OCI-LY1 (cell line): ENCODE measurements around the gene HAUS3.
"Not testable (repeated sequence)": the region's sequence is repeated elsewhere in the genome, so short reads cannot be mapped to it uniquely, and the experiment has no call there.

Experiments
- H2AFZ ChIP-seq: fragments of 200-600 bp; sonication (generic), shearing (Covaris generic); 2 replicates; pipeline ENCODE4 v1.6.0; 2014; ENCODE audit warnings: antibody characterized with exemption, mild to moderate bottlenecking, low read length
- H3F3A ChIP-seq: fragments of 200-600 bp; sonication (generic), shearing (Covaris generic); 2 replicates; pipeline ENCODE4 v1.6.0; 2014; ENCODE audit warnings: mild to moderate bottlenecking, antibody characterized with exemption, low read length, moderate library complexity; ENCODE audit not compliant: insufficient read depth
- H3K27ac ChIP-seq: fragments of 200-600 bp; sonication (generic); 2 replicates; pipeline ENCODE4 v1.5.1; 2014; ENCODE audit warnings: low read length, mixed run types, mild to moderate bottlenecking, low read depth; ENCODE audit not compliant: poor library complexity, severe bottlenecking
- H3K27me3 ChIP-seq: fragments of 200-600 bp; sonication (generic); 2 replicates; pipeline ENCODE4 v1.6.0; 2014; ENCODE audit warnings: antibody characterized with exemption, mild to moderate bottlenecking, low read length, moderate library complexity; ENCODE audit not compliant: insufficient read depth
- H3K36me3 ChIP-seq: fragments of 200-600 bp; sonication (generic); 2 replicates; pipeline ENCODE4 v1.6.1; 2014; ENCODE audit warnings: mild to moderate bottlenecking, antibody characterized with exemption, low read length, moderate library complexity, mixed read lengths; ENCODE audit not compliant: insufficient read depth
- H3K4me1 ChIP-seq: fragments of 200-600 bp; sonication (generic); 2 replicates; pipeline ENCODE4 v1.5.1; 2014; ENCODE audit warnings: mild to moderate bottlenecking, low read length, moderate library complexity; ENCODE audit not compliant: insufficient read depth, severe bottlenecking
- H3K4me2 ChIP-seq: fragments of 200-600 bp; sonication (generic), shearing (Covaris generic); 2 replicates; pipeline ENCODE4 v1.6.1; 2014; ENCODE audit warnings: low read length
- H3K4me3 ChIP-seq: fragments of 200-600 bp; sonication (generic); 2 replicates; pipeline ENCODE4 v1.5.1; 2014; ENCODE audit warnings: low read length, low read depth, mild to moderate bottlenecking, mixed read lengths; ENCODE audit not compliant: poor library complexity, severe bottlenecking
- H3K79me2 ChIP-seq: fragments of 200-600 bp; shearing (Covaris generic); 2 replicates; pipeline ENCODE4 v1.6.1; 2016; ENCODE audit warnings: mixed run types, low read length, mixed read lengths; ENCODE audit not compliant: insufficient read depth
- H3K9ac ChIP-seq: fragments of 200-600 bp; sonication (generic), shearing (Covaris generic); 2 replicates; pipeline ENCODE4 v1.6.1; 2014; ENCODE audit warnings: mild to moderate bottlenecking, low read length, mixed read lengths
- H3K9me2 ChIP-seq: fragments of 200-600 bp; sonication (generic), shearing (Covaris generic); 2 replicates; pipeline ENCODE4 v1.6.1; 2014; ENCODE audit warnings: low read depth, mild to moderate bottlenecking, low read length, mixed read lengths
- H3K9me3 ChIP-seq: fragments of 200-600 bp; shearing (Covaris generic); 2 replicates; pipeline ENCODE4 v1.6.1; 2014; ENCODE audit warnings: low read length, mixed read lengths
- H4K20me1 ChIP-seq: fragments of 200-600 bp; sonication (generic), shearing (Covaris generic); 2 replicates; pipeline ENCODE4 v1.6.0; 2016; ENCODE audit warnings: mild to moderate bottlenecking, low read length; ENCODE audit not compliant: insufficient read depth
- EZH2 ChIP-seq: fragments of 200-600 bp; sonication (generic), shearing (Covaris generic); IDR thresholded peaks from 2 replicates; pipeline ENCODE4 v1.8.0; 2017; ENCODE audit warnings: borderline replicate concordance, mixed run types, mild to moderate bottlenecking, antibody characterized with exemption, low read length, moderate library complexity, mixed read lengths
- TF ChIP-seq, protein P1 (sequence below): fragments of 200-600 bp; sonication (generic), shearing (Covaris generic); IDR thresholded peaks from 2 replicates; pipeline ENCODE4 v1.5.1; 2017; ENCODE audit warnings: mild to moderate bottlenecking, antibody characterized with exemption, low read length, moderate library complexity, mixed read lengths

HAUS3 gene

DNA sequence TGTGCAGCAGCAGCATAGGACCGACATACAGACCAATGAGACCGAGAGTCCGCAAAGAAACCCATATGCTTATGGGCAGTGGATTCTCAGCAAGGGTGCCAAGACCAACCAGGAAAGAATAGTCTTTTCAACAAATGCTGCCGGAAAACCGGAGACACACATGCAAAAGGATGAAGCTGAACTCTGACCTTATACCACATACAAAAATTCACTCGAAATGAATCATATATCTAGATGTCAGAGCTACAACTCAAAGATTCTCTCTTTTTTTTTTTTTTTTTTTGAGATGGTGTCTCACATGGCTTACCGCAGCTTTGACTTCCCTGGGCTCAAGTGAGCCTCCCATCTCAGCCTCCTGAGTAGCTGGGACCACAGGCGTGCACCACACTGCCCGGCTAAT lies 36.0 kb upstream of the HAUS3 start:
- Histone ChIP-seq H3K9me3 (no peaks in the 10 kb centered on the region), H3K27ac (no peak overlapping the region), H3K4me2 (no peak overlapping the region), H3F3A (no peaks in the 10 kb centered on the region), H3K27me3 (no peaks in the 10 kb centered on the region), H3K36me3 (no peaks in the 10 kb centered on the region), H3K4me3 (no peak overlapping the region), H2AFZ (no peak overlapping the region), H3K9ac (no peak overlapping the region), H3K4me1 (peaks cover 13% of the 10 kb centered on the region), H3K9me2 (no peaks in the 10 kb centered on the region), H3K79me2 (no peaks in the 10 kb centered on the region), H4K20me1 (no peaks in the 10 kb centered on the region)
- TF ChIP-seq, protein P1, sequence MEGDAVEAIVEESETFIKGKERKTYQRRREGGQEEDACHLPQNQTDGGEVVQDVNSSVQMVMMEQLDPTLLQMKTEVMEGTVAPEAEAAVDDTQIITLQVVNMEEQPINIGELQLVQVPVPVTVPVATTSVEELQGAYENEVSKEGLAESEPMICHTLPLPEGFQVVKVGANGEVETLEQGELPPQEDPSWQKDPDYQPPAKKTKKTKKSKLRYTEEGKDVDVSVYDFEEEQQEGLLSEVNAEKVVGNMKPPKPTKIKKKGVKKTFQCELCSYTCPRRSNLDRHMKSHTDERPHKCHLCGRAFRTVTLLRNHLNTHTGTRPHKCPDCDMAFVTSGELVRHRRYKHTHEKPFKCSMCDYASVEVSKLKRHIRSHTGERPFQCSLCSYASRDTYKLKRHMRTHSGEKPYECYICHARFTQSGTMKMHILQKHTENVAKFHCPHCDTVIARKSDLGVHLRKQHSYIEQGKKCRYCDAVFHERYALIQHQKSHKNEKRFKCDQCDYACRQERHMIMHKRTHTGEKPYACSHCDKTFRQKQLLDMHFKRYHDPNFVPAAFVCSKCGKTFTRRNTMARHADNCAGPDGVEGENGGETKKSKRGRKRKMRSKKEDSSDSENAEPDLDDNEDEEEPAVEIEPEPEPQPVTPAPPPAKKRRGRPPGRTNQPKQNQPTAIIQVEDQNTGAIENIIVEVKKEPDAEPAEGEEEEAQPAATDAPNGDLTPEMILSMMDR, result no peak
- no peak for TF ChIP-seq EZH2

DNA sequence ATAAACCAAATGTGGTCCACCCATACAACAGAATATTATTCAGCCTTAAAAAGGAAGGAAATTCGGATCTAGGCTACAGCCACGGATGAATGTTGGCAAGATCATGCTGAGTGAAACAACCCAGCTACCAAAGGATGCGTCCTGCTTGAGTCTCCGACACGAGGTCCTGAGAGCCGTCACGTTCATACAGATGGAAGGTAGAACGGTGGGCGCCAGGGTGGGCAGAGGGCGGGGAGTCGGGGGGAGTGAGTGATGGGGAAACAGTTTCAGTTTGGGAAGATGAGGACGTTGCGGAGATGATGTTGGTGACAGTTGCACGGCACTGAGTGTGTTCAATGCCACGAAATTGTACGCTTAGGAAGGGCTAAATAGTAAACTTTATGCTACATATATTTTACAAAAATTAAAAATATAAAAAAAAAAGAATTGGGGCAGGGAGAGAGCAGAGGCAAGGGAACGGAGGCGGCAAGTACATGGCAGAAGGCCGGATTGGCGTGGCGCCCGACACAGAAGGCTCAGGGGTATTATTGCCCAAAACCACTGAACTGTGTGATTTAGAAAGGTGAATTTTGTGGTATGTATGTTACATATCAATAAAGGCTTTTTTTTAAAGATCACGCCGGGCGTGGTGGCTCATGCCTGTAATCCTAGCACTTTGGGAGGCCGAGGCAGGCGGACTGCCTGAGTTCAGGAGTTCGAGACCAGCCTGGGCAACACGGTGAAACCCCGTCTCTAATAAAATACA lies 34.8 kb upstream of the HAUS3 start:
- no peaks in the 10 kb centered on the region for H3K79me2 ChIP-seq

DNA sequence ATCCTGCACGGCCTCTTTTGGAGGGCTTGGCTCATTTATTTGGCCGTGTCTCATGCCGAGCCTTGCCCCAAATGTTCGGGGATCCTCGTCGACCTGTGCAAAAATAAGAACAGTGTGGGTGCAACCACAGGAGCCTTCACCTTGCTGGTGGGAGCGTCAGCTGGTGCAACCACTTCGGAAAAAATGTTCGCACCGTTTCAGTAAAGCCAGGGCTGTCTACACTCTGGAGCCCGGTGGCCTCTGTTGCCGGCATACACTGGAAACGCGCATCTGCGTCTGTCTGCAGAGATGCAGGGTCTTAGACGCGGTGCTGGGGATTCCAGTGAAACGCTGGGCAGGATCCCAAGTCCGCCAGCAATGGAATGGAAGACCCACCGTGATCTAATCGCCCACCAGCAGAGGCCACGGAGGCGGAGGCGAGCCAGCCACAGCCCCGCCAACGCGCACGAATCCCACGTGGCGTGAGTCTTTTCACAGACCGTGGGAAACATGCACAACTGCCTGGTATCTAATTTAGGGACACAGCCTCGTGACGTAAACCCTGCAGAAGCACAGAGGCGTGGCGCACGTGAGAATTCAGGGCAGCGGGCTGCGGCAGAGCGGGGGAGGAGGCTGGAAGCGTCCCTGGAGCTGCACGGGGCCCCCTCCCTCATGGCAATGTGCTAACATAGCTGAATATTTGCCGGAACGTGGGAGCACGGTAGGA lies 33.8 kb upstream of the HAUS3 start:
- no peak overlapping the region for H2AFZ ChIP-seq
- H3K27ac ChIP-seq, result no peak overlapping the region

More for the DNA sequence above, 34.8 kb upstream of the HAUS3 start:
- Histone ChIP-seq H3K4me1 (peaks cover 5% of the 10 kb centered on the region), H3F3A (no peaks in the 10 kb centered on the region), H3K36me3 (no peaks in the 10 kb centered on the region), H3K4me3 (no peak overlapping the region), H3K27ac (no peak overlapping the region), H3K9me2 (no peaks in the 10 kb centered on the region), H3K4me2 (no peak overlapping the region), H3K9ac (no peak overlapping the region), H3K27me3 (no peaks in the 10 kb centered on the region), H3K9me3 (no peaks in the 10 kb centered on the region), H4K20me1 (no peaks in the 10 kb centered on the region), H2AFZ (no peak overlapping the region)
- TF ChIP-seq, protein P1, result no peak
- no peak for TF ChIP-seq EZH2

DNA sequence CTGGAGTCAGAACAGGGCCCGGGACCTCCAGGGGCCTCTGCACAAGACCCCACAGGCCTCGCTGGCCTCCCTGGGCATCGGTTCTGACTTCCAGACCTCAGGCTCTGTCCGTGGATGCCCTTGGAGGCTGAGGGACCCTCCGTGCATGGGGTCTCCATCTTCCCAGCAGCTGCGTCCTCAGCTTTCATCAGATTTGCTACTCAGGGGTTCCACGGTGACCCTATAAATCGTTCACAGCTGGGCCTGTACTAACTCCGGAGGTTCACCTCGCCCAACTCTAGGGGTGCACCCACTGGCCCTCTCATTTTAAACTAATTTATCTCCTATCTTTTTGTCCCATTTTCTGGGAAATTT lies 33.1 kb upstream of the HAUS3 start:
- not testable (repeated sequence) for H3K4me2 ChIP-seq, H3K27ac ChIP-seq, H3K79me2 ChIP-seq

More for the DNA sequence above, 33.8 kb upstream of the HAUS3 start:
- no peaks in the 10 kb centered on the region for H3K9me3 ChIP-seq
- no peaks in the 10 kb centered on the region for H3K79me2 ChIP-seq
- no peaks in the 10 kb centered on the region for H4K20me1 ChIP-seq
- H3K36me3 ChIP-seq, result no peaks in the 10 kb centered on the region
- H3K4me3 ChIP-seq, result no peak overlapping the region
- no peak overlapping the region for H3K4me2 ChIP-seq
- H3K4me1 ChIP-seq, result no peaks in the 10 kb centered on the region
- no peaks in the 10 kb centered on the region for H3K9me2 ChIP-seq
- no peak overlapping the region for H3K9ac ChIP-seq
- no peaks in the 10 kb centered on the region for H3K27me3 ChIP-seq
- TF ChIP-seq, protein P1, result no peak
- no peak for TF ChIP-seq EZH2
- no peaks in the 10 kb centered on the region for H3F3A ChIP-seq

More for the DNA sequence above, 33.1 kb upstream of the HAUS3 start:
- not testable (repeated sequence) for H3K27me3 ChIP-seq, H4K20me1 ChIP-seq, H2AFZ ChIP-seq, H3K36me3 ChIP-seq, H3K9ac ChIP-seq, H3K9me2 ChIP-seq, H3K9me3 ChIP-seq, H3K4me1 ChIP-seq, H3F3A ChIP-seq, H3K4me3 ChIP-seq
